Measurements from ENCODE around the gene ZNF850. TPM values are rescaled to one million over a fixed set of nuclear protein-coding genes. Genes with fewer than 3 reads are reported as not detected.

The ZNF850 gene
- 5.8 and 7.9 TPM in 2 replicates for total RNA-seq

DNA sequence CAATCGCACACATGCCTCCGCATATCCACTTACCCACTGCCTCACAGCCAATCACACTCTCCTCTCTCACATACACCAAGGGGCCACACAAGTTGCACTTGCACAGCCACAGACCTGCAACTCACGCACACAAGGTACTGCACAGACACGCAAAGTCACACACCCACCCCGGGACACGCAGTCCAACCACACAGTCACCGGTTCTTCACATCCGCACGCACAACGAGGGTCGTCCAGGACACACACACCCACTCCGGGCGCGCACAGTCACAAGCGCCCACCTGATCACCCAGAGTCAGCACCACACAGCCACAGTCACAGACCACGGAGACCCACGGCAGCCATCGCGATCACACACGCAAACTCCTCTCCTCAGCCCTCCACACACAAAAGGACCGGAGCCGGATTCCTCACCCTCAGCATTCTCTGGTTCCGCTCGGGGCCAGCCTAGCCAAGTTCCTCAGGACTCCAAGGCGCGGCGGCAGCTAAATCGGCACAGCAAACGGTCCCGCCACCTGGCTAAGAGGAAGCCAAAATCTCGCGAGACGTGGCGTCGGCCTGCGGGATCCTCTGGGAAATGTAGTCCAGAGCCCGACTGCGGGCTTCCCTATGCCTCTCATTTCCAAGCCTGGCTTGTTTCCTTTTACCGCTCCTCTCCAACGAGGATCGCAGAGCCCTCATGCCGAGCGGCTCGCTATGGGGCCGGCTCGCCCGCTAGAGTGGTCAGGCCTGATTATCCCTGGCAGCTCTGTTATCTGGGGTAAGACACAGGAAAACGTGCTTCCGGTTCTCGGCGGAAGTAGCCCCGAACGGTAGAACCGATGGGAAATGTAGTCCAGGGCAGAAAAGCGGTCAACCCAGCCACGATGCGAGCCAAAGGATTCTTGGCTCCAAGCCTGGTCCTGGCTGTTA lies at the start of gene ZNF850:
ZNF850 (minus strand) TSS at position 497 of the 912 bp plus-strand sequence. CDS start 10,201 bp downstream, outside the sequence.
- peak within 1 kb of the TSS; percentile 92 for H3K4me3 Mint-ChIP-seq
- peak within 1 kb of the TSS; percentile 85 for H3K27ac Mint-ChIP-seq
- DNase-seq: peak; percentile 89
- H3K27me3 Mint-ChIP-seq: no peaks in the 10 kb centered on the region
- TF ChIP-seq, protein P1, sequence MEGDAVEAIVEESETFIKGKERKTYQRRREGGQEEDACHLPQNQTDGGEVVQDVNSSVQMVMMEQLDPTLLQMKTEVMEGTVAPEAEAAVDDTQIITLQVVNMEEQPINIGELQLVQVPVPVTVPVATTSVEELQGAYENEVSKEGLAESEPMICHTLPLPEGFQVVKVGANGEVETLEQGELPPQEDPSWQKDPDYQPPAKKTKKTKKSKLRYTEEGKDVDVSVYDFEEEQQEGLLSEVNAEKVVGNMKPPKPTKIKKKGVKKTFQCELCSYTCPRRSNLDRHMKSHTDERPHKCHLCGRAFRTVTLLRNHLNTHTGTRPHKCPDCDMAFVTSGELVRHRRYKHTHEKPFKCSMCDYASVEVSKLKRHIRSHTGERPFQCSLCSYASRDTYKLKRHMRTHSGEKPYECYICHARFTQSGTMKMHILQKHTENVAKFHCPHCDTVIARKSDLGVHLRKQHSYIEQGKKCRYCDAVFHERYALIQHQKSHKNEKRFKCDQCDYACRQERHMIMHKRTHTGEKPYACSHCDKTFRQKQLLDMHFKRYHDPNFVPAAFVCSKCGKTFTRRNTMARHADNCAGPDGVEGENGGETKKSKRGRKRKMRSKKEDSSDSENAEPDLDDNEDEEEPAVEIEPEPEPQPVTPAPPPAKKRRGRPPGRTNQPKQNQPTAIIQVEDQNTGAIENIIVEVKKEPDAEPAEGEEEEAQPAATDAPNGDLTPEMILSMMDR (IDR thresholded peaks at IDR 0.05): no peak
- intact Hi-C loops (cut with micrococcal nuclease): loop anchor here (1.0 to 10.0 kb wide), 14 partner anchors 25 to 820 kb away; partner anchors contain the start of genes ZNF345, ZNF383, ZNF420 and ZNF461
- H3K4me1 Mint-ChIP-seq: peaks cover 24% of the 10 kb centered on the region
- CTCF ChIA-PET: interaction anchor here (0.9 to 2.0 kb wide), 2 partner anchors 24 to 78 kb away, joined by 4 read pairs; partner anchors contain the start of gene ZNF345
- POLR2A ChIA-PET: interaction anchor here (0.6 to 1.7 kb wide), 12 partner anchors 25 to 734 kb away, joined by 3 to 10 read pairs (median 4); partner anchors contain the start of genes ZNF345, ZNF382, ZNF420 and ZNF566
- peaks cover 28% of the 10 kb centered on the region for H3K36me3 Mint-ChIP-seq (ENCODE audit: low read depth)
- peaks cover 9% of the 10 kb centered on the region for H3K9me3 Mint-ChIP-seq
- peak; percentile 92 for ATAC-seq (ENCODE audit: low read depth)

DNA sequence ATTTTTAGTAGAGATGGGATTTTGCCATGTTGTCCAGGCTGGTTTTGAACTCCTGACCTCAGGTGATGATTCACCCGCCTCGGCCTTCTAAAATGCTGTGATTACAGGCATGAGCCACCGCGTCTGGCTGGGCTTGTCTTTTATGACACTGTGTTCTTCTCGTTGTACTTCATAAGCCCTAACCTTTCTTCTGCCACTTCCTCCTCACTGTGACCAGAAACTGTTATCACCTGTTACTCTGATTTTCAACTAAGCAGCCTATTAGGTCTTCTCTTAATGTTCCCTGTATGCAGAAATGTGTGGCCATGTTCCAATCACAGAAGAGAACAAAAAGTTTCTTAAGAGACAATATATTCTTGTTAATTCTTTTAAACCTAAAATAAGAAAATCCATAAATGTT lies 49.2 kb upstream of the ZNF850 start:
- peaks cover 90% of the 10 kb centered on the region for H3K36me3 Mint-ChIP-seq (ENCODE audit: low read depth)
- ChIA-PET POLR2A (no interaction called here), CTCF (no interaction called here)
- intact Hi-C loops (cut with micrococcal nuclease): no loop called here
- TF ChIP-seq, protein P1 (IDR thresholded peaks at IDR 0.05): no peak
- H3K4me3 Mint-ChIP-seq: no peak overlapping the region
- peaks cover 51% of the 10 kb centered on the region for H3K9me3 Mint-ChIP-seq
- H3K27ac Mint-ChIP-seq: no peak overlapping the region
- DNase-seq (no peak), ATAC-seq (ENCODE audit: low read depth) (no peak)
- no peaks in the 10 kb centered on the region for H3K4me1 Mint-ChIP-seq
- H3K27me3 Mint-ChIP-seq: no peaks in the 10 kb centered on the region

DNA sequence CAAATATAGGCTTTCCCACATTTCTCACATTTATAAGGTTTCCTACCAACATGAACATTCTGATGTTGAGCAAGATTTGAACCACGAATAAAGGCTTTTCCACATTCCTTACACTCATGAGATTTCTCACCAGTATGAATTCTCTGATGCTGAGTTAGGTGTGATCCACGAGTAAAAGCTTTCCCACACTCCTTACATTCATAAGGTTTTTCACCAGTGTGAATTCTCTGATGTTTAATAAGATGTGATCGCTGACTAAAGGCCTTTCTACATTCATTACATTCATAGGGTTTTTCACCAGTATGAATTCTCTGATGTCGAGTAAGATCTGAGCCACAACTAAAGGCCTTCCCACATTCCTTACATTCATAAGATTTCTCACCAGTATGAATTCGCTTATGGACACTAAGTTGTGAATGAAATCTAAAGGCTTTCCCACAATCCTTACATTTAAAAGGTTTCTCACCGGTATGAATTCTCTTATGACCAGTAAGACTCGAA lies 46.6 kb upstream of the ZNF850 start:
- TF ChIP-seq, protein P1 (IDR thresholded peaks at IDR 0.05): no peak
- Mint-ChIP-seq H3K27ac (no peak overlapping the region), H3K4me1 (no peaks in the 10 kb centered on the region), H3K27me3 (no peaks in the 10 kb centered on the region), H3K4me3 (no peak overlapping the region), H3K9me3 (peaks cover 41% of the 10 kb centered on the region), H3K36me3 (ENCODE audit: low read depth) (peaks cover 90% of the 10 kb centered on the region)
- ChIA-PET CTCF (no interaction called here), POLR2A (no interaction called here)
- ATAC-seq (ENCODE audit: low read depth) (no peak), DNase-seq (no peak)
- intact Hi-C loops (cut with micrococcal nuclease): no loop called here

DNA sequence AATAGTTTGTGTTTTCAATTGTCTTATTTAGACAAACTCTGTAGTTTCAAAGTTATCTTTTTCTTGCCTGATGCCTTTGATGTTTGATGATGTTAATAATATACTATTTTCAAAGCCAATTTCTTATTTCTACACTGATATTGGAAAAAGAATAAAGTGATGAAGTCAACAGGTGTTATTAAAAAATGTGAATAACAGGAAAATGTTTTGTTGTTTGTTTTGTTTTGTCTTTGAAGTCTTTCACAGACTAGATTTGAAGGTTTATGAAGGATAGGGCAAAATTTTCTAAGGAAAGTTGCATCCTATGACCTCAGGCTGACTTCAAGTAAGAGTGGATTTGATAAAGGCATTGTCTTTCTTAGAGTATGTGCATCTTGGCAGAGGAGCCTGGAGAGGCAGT lies 34.4 kb upstream of the ZNF850 start:
- Mint-ChIP-seq H3K9me3 (peaks cover 34% of the 10 kb centered on the region), H3K4me1 (no peaks in the 10 kb centered on the region), H3K4me3 (no peak overlapping the region), H3K27ac (no peak overlapping the region), H3K27me3 (no peaks in the 10 kb centered on the region), H3K36me3 (ENCODE audit: low read depth) (peaks cover 80% of the 10 kb centered on the region)
- CTCF ChIA-PET: no interaction called here
- DNase-seq (no peak), ATAC-seq (ENCODE audit: low read depth) (no peak)
- POLR2A ChIA-PET: no interaction called here
- TF ChIP-seq, protein P1 (IDR thresholded peaks at IDR 0.05): no peak
- intact Hi-C loops (cut with micrococcal nuclease): no loop called here

DNA sequence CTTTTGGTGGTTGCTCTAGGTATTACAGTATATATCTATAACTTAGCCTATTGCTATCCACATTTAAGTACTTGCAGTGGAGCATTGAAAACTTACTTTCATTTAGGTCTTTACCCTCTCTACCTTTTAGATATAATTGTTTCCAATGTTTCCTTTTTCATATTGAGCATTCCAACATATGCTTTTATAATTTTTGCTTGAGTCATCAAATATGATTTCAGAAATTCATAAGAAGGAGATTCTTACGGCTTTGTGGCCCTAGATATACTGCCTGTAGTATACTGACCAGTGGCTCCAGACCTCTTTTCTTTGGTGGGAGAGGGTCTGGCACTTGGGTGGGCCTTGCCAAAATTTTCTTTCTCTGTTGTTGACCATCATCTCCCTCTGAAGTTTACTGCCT lies 32.8 kb upstream of the ZNF850 start:
- no peak overlapping the region for H3K27ac Mint-ChIP-seq
- H3K9me3 Mint-ChIP-seq: peaks cover 29% of the 10 kb centered on the region
- no peaks in the 10 kb centered on the region for H3K27me3 Mint-ChIP-seq
- H3K4me3 Mint-ChIP-seq: no peak overlapping the region
- H3K4me1 Mint-ChIP-seq: no peaks in the 10 kb centered on the region
- ATAC-seq (ENCODE audit: low read depth): no peak
- TF ChIP-seq, protein P1 (IDR thresholded peaks at IDR 0.05): no peak
- no peak for DNase-seq
- CTCF ChIA-PET: no interaction called here
- H3K36me3 Mint-ChIP-seq (ENCODE audit: low read depth): peaks cover 77% of the 10 kb centered on the region
- POLR2A ChIA-PET: interaction anchor here (0.7 to 1.5 kb wide), 2 partner anchors 8 to 92 kb away, joined by 3 to 4 read pairs; no protein-coding TSS in a partner anchor
- intact Hi-C loops (cut with micrococcal nuclease): no loop called here

Data from activated B cell treated with CpG ODN at 0.5 μM for 24 hours (primary cell).